Erythroblast (primary cell): Measurements from ENCODE around the gene FLYWCH1.

Experiments
- GATA1 ChIP-seq: IDR thresholded peaks from 2 replicates; pipeline ENCODE4 v1.6.1; 2011; ENCODE audit warnings: low read depth, mild to moderate bottlenecking, control low read depth, low read length, moderate library complexity
- POLR2A ChIP-seq: IDR thresholded peaks from 2 replicates; pipeline ENCODE4 v1.6.1; 2011; ENCODE audit warnings: mild to moderate bottlenecking, low read length

- TF ChIP-seq POLR2A: no peak
- TF ChIP-seq GATA1: no peak
Measured at GRCh38 chr16:2999929-3000328, 88.2 kb downstream of the FLYWCH1 start.
